Left renal pelvis (tissue), 4 donors: Measurements from ENCODE around the gene TMEM50A. TPM values are rescaled to one million over a fixed set of nuclear protein-coding genes. Genes with fewer than 3 reads are reported as not detected.
"Not testable (repeated sequence)": the region's sequence is repeated elsewhere in the genome, so short reads cannot be mapped to it uniquely, and the experiment has no call there.

ENCODE experiments used
- DNase-seq, 4 donors: peaks; one replicate each; pipeline ENCODE4 v3.0.0-alpha.2; 2013; ENCODE audit warnings: low read depth in 4 of 4, low spot score in 3 of 4
- polyA plus RNA-seq, 4 donors: library from polyadenylated mRNA; unstranded; fragments of 120-200 nt; gene quantifications; one replicate each; pipeline ENCODE4 v1.2.1, GENCODE V29; 2013; ENCODE audit not compliant: insufficient read length in 4 of 4

Gene TMEM50A
- polyA plus RNA-seq, 4 donors = 91.1 to 137 (median 113) TPM

- DNase-seq = not testable (repeated sequence)
Measured at GRCh38 chr1:25329950-25330349, 8.2 kb upstream of the TMEM50A start.

- DNase-seq = not testable (repeated sequence)
Measured at GRCh38 chr1:25336922-25337354, 1.2 kb upstream of the TMEM50A start.

GRCh38 chr1:25337483-25338187 is 499 bp upstream of the TMEM50A start:
- not testable (repeated sequence) for DNase-seq

GRCh38 chr1:25338986-25339385 is 852 bp downstream of the TMEM50A start:
- no peak for DNase-seq

- DNase-seq = no peak
Measured at GRCh38 chr1:25341746-25342145, 3.6 kb downstream of the TMEM50A start.

GRCh38 chr1:25342846-25343245 is 4.7 kb downstream of the TMEM50A start:
- DNase-seq = no peak

GRCh38 chr1:25343872-25344271 is 5.7 kb downstream of the TMEM50A start:
- DNase-seq = no peak

- no peak for DNase-seq
Measured at GRCh38 chr1:25347556-25347955, 9.4 kb downstream of the TMEM50A start.

- no peak for DNase-seq
Measured at GRCh38 chr1:25349606-25350005, 11.5 kb downstream of the TMEM50A start.

- no peak for DNase-seq
Measured at GRCh38 chr1:25355841-25356395, 17.8 kb downstream of the TMEM50A start.

- DNase-seq = no peak
Measured at GRCh38 chr1:25356441-25356840, 18.3 kb downstream of the TMEM50A start.

- DNase-seq = no peak
Measured at GRCh38 chr1:25356848-25357247, 18.7 kb downstream of the TMEM50A start.

- no peak for DNase-seq
Measured at GRCh38 chr1:25360596-25361581, 22.8 kb downstream of the TMEM50A start.

- no peak for DNase-seq
Measured at GRCh38 chr1:25361901-25362300, 23.8 kb downstream of the TMEM50A start.

GRCh38 chr1:25362634-25363559 is 24.8 kb downstream of the TMEM50A start:
- not testable (repeated sequence) for DNase-seq

- no peak for DNase-seq
Measured at GRCh38 chr1:25369241-25369640, 31.1 kb downstream of the TMEM50A start.

GRCh38 chr1:25369691-25370271 is 31.6 kb downstream of the TMEM50A start:
- DNase-seq = not testable (repeated sequence)

- not testable (repeated sequence) for DNase-seq
Measured at GRCh38 chr1:25371757-25372156, 33.6 kb downstream of the TMEM50A start.

GRCh38 chr1:25378367-25378766 is 40.2 kb downstream of the TMEM50A start:
- not testable (repeated sequence) for DNase-seq

GRCh38 chr1:25382543-25382942 is 44.4 kb downstream of the TMEM50A start:
- not testable (repeated sequence) for DNase-seq
